NCI-H748 treated with DMSO at 0.1 percent for 48 hours (cell line): ENCODE measurements around the gene PCP4L1.
"Not testable (repeated sequence)": the region's sequence is repeated elsewhere in the genome, so short reads cannot be mapped to it uniquely, and the experiment has no call there.

Experiments
- DNase-seq: peaks from one replicate; lab custom pipeline; 2025; lab: John Stamatoyannopoulos, UW

PCP4L1 gene

GRCh38 chr1:161314201-161314981 lies 55.8 kb downstream of the PCP4L1 start, which contains the start of gene SDHC:
TSS of gene SDHC (plus strand) at chr1:161314381. CDS start at chr1:161314406, 25 bp downstream.
- peak; percentile 60 for DNase-seq

GRCh38 chr1:161315841-161316674 lies 57.5 kb downstream of the PCP4L1 start:
- not testable (repeated sequence) for DNase-seq

- no peak for DNase-seq
These were observed 65.5 kb downstream of the PCP4L1 start for GRCh38 chr1:161324020-161324419.

GRCh38 chr1:161330346-161330745 lies 71.8 kb downstream of the PCP4L1 start:
- no peak for DNase-seq

GRCh38 chr1:161333166-161333565 lies 74.6 kb downstream of the PCP4L1 start:
- DNase-seq = no peak
